Stimulated activated CD4-positive, alpha-beta T cell treated with anti-CD3 and anti-CD28 coated beads, Interleukin-2, amount 100 ng/mL, for 48 hours (primary cell): ENCODE results near the gene KCNIP3.

Experiments used
- DNase-seq, 2 donors: peaks; one replicate each; pipeline ENCODE4 v3.0.0-alpha.2; 2020

KCNIP3 gene

GRCh38 chr2:95314964-95315611 is 17.9 kb downstream of the KCNIP3 start:
- no peak for DNase-seq

GRCh38 chr2:95315801-95316411 is 18.8 kb downstream of the KCNIP3 start:
- no peak for DNase-seq

GRCh38 chr2:95316466-95317122 is 19.4 kb downstream of the KCNIP3 start:
- no peak for DNase-seq

GRCh38 chr2:95317123-95317500 is 20.0 kb downstream of the KCNIP3 start:
- no peak for DNase-seq

GRCh38 chr2:95317665-95318425 is 20.7 kb downstream of the KCNIP3 start:
- no peak for DNase-seq

GRCh38 chr2:95318431-95319220 is 21.5 kb downstream of the KCNIP3 start:
- DNase-seq = no peak

GRCh38 chr2:95319481-95320343 is 22.6 kb downstream of the KCNIP3 start:
- DNase-seq = no peak

GRCh38 chr2:95320344-95320712 is 23.2 kb downstream of the KCNIP3 start:
- DNase-seq = no peak

- no peak for DNase-seq
Observed at GRCh38 chr2:95320986-95321767, 24.0 kb downstream of the KCNIP3 start.

- no peak for DNase-seq
Observed at GRCh38 chr2:95323347-95324155, 26.4 kb downstream of the KCNIP3 start.

GRCh38 chr2:95325026-95325425 is 27.9 kb downstream of the KCNIP3 start:
- no peak for DNase-seq

- no peak for DNase-seq
Observed at GRCh38 chr2:95325590-95326432, 28.7 kb downstream of the KCNIP3 start.

GRCh38 chr2:95326433-95327140 is 29.4 kb downstream of the KCNIP3 start:
- DNase-seq = no peak

GRCh38 chr2:95327861-95328260 is 30.7 kb downstream of the KCNIP3 start:
- DNase-seq = no peak

- no peak for DNase-seq
Observed at GRCh38 chr2:95328358-95329125, 31.4 kb downstream of the KCNIP3 start.

- no peak for DNase-seq
Observed at GRCh38 chr2:95329401-95329800, 32.3 kb downstream of the KCNIP3 start.
